HG03045 (cell line): ENCODE results near the gene PTPRD.

Source experiments
- ATAC-seq: cut with Tn5 transposase; IDR thresholded peaks from one replicate; pipeline ENCODE4 v1.9.1; 2021; ENCODE audit warnings: mild to moderate bottlenecking, moderate library complexity; ENCODE audit not compliant: unreplicated experiment

PTPRD gene

GRCh38 chr9:10272830-10273229, 340.0 kb downstream of the PTPRD start:
- no peak for ATAC-seq

GRCh38 chr9:10268531-10269485, 344.0 kb downstream of the PTPRD start:
- no peak for ATAC-seq

- no peak for ATAC-seq
Observed at GRCh38 chr9:10265153-10265631, 347.6 kb downstream of the PTPRD start.

GRCh38 chr9:10260501-10260900, 352.3 kb downstream of the PTPRD start:
- ATAC-seq: no peak

GRCh38 chr9:10259668-10260067, 353.1 kb downstream of the PTPRD start:
- no peak for ATAC-seq

- no peak for ATAC-seq
Observed at GRCh38 chr9:10255758-10256157, 357.0 kb downstream of the PTPRD start.

GRCh38 chr9:10254338-10254737, 358.5 kb downstream of the PTPRD start:
- ATAC-seq: no peak

- ATAC-seq: no peak
Observed at GRCh38 chr9:10253341-10253740, 359.5 kb downstream of the PTPRD start.

- ATAC-seq: no peak
Observed at GRCh38 chr9:10252174-10252573, 360.6 kb downstream of the PTPRD start.

GRCh38 chr9:10251490-10251889, 361.3 kb downstream of the PTPRD start:
- ATAC-seq: no peak

- no peak for ATAC-seq
Observed at GRCh38 chr9:10250219-10250618, 362.6 kb downstream of the PTPRD start.

- ATAC-seq: no peak
Observed at GRCh38 chr9:10248890-10249289, 363.9 kb downstream of the PTPRD start.

- no peak for ATAC-seq
Observed at GRCh38 chr9:10242255-10242654, 370.5 kb downstream of the PTPRD start.

GRCh38 chr9:10238087-10238486, 374.7 kb downstream of the PTPRD start:
- no peak for ATAC-seq

GRCh38 chr9:10237584-10237983, 375.2 kb downstream of the PTPRD start:
- no peak for ATAC-seq

GRCh38 chr9:10236161-10236560, 376.6 kb downstream of the PTPRD start:
- no peak for ATAC-seq

- no peak for ATAC-seq
Observed at GRCh38 chr9:10235376-10235775, 377.4 kb downstream of the PTPRD start.

GRCh38 chr9:10232352-10232930, 380.4 kb downstream of the PTPRD start:
- ATAC-seq: no peak

GRCh38 chr9:10230512-10230911, 382.3 kb downstream of the PTPRD start:
- no peak for ATAC-seq

- no peak for ATAC-seq
Observed at GRCh38 chr9:10228082-10228481, 384.7 kb downstream of the PTPRD start.

- ATAC-seq: no peak
Observed at GRCh38 chr9:10226996-10227395, 385.8 kb downstream of the PTPRD start.

GRCh38 chr9:10212702-10213101, 400.1 kb downstream of the PTPRD start:
- no peak for ATAC-seq
